ENCODE results near the gene ZNF787.

DNA sequence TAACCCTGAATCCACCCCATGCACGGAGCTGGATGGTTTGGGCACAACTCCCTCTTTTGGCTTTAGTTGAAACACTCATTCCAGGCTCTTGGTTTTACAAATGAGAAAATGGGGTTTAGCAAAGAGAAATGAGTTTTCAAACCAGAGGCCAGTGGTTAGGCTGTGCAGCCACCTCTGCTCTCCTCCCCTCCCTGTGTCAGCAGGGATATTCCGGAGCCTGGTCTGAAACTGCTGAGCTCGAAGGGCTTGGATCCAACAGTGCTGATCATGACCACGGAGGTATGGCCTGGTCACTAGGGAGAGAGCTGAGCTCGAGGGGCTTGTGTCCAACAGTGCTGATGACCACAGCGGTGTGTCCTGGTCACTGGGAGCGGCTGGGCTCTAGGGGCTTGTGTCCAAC is 41.5 kb downstream of the ZNF787 start:
- TF ChIP-seq FOXA1 (IDR thresholded peaks at IDR 0.05): no peak
- TF ChIP-seq SUZ12 (IDR thresholded peaks at IDR 0.05): no peak
- no peak for TF ChIP-seq HDGF (IDR thresholded peaks at IDR 0.05; ENCODE audit: borderline replicate concordance)
- TF ChIP-seq CTBP1 (IDR thresholded peaks at IDR 0.05; ENCODE audit: borderline replicate concordance): no peak
- no peak for TF ChIP-seq BHLHE40 (IDR thresholded peaks at IDR 0.05; ENCODE audit: borderline replicate concordance)
- no peak for TF ChIP-seq NFRKB (IDR thresholded peaks at IDR 0.05)
